HepG2 (cell line): ENCODE data around the gene NFKBIL1. TPM values are rescaled to one million over a fixed set of nuclear protein-coding genes. Genes with fewer than 3 reads are reported as not detected.
A peak's percentile ranks its signal among the peaks of the same experiment; 100 is the strongest.

Experiments used
- AGO1 ChIP-seq: fragments of 200-400 bp; formaldehyde crosslinking; IDR thresholded peaks from 2 replicates; pipeline ENCODE4 v1.6.1; 2017; ENCODE audit warnings: mild to moderate bottlenecking, low read depth, low read length, moderate library complexity; ENCODE audit not compliant: poor library complexity, severe bottlenecking
- CREM ChIP-seq, 2 experiments: sonication (generic) in 1 of 2; formaldehyde crosslinking in 1 of 2; IDR thresholded peaks; 2 replicates each; pipeline versions ENCODE4 v1.4.0 to v1.6.1; 2016 to 2020; ENCODE audit warnings: antibody characterized with exemption in 1 of 2, mild to moderate bottlenecking in 1 of 2, missing genetic modification reagents in 1 of 2
- MIER3 ChIP-seq: IDR thresholded peaks from 2 replicates; pipeline ENCODE4 v1.6.1; 2016; ENCODE audit warnings: missing compliant biosample characterization, borderline replicate concordance
- MYC ChIP-seq: sonication (generic); formaldehyde crosslinking; IDR thresholded peaks from 2 replicates; pipeline ENCODE4 v1.9.0; 2021; ENCODE audit warnings: missing genetic modification reagents, borderline replicate concordance
- NFE2 ChIP-seq: sonication (generic); formaldehyde crosslinking; IDR thresholded peaks from 2 replicates; pipeline ENCODE4 v1.4.0; 2020; ENCODE audit warnings: missing genetic modification reagents
- NRL ChIP-seq: sonication (generic); formaldehyde crosslinking; IDR thresholded peaks from 2 replicates; pipeline ENCODE4 v1.5.0; 2020; ENCODE audit warnings: missing genetic modification reagents, mild to moderate bottlenecking, moderate library complexity, borderline replicate concordance
- POLR2AphosphoS5 ChIP-seq: IDR thresholded peaks from 2 replicates; pipeline ENCODE4 v1.6.1; 2012; ENCODE audit warnings: low read depth, low read length
- POLR2G ChIP-seq: fragments of 200-400 bp; formaldehyde crosslinking; IDR thresholded peaks from 2 replicates; pipeline ENCODE4 v1.6.1; 2018; ENCODE audit warnings: mild to moderate bottlenecking, low read depth, low read length, moderate library complexity
- PRDM10 ChIP-seq: sonication (generic); formaldehyde crosslinking; IDR thresholded peaks from 2 replicates; pipeline ENCODE4 v1.4.0; 2020; ENCODE audit warnings: low read depth, missing genetic modification reagents
- SMAD3 ChIP-seq: sonication (generic); formaldehyde crosslinking; IDR thresholded peaks from 2 replicates; pipeline ENCODE4 v1.4.0; 2020; ENCODE audit warnings: missing genetic modification reagents
- SP140L ChIP-seq: sonication (generic); formaldehyde crosslinking; IDR thresholded peaks from 2 replicates; pipeline ENCODE4 v1.4.0; 2020; ENCODE audit warnings: missing genetic modification reagents, borderline replicate concordance
- SYNCRIP ChIP-seq: fragments of 200-400 bp; formaldehyde crosslinking; IDR thresholded peaks from 2 replicates; pipeline ENCODE4 v1.6.1; 2018; ENCODE audit warnings: mild to moderate bottlenecking, low read depth, low read length; ENCODE audit not compliant: insufficient read depth
- ZNF281 ChIP-seq: sonication (generic); formaldehyde crosslinking; IDR thresholded peaks from 2 replicates; pipeline ENCODE4 v1.4.0; 2020; ENCODE audit warnings: missing genetic modification reagents, borderline replicate concordance
- ZNF33A ChIP-seq: sonication (generic); formaldehyde crosslinking; IDR thresholded peaks from 2 replicates; pipeline ENCODE4 v1.5.1; 2020; ENCODE audit warnings: missing genetic modification reagents, mild to moderate bottlenecking, moderate library complexity, borderline replicate concordance
- ZNF383 ChIP-seq: sonication (generic); formaldehyde crosslinking; IDR thresholded peaks from 2 replicates; pipeline ENCODE4 v1.4.0; 2020; ENCODE audit warnings: missing genetic modification reagents, mild to moderate bottlenecking, borderline replicate concordance
- ZNF615 ChIP-seq: sonication (generic); formaldehyde crosslinking; IDR thresholded peaks from 2 replicates; pipeline ENCODE4 v1.5.0; 2020; ENCODE audit warnings: mild to moderate bottlenecking, missing genetic modification reagents, borderline replicate concordance
- ZNF678 ChIP-seq: sonication (generic); formaldehyde crosslinking; IDR thresholded peaks from 2 replicates; pipeline ENCODE4 v1.4.0; 2020; ENCODE audit warnings: mild to moderate bottlenecking, missing genetic modification reagents
- ZNF777 ChIP-seq: sonication (generic); formaldehyde crosslinking; IDR thresholded peaks from 2 replicates; pipeline ENCODE4 v1.4.0; 2020; ENCODE audit warnings: missing genetic modification reagents
- ZSCAN20 ChIP-seq: sonication (generic); formaldehyde crosslinking; IDR thresholded peaks from 2 replicates; pipeline ENCODE4 v1.4.0; 2020; ENCODE audit warnings: missing genetic modification reagents, mild to moderate bottlenecking, borderline replicate concordance
- polyA plus RNA-seq, 8 experiments: library from polyadenylated mRNA; depleted of rRNA in 3 of 8; stranded (reverse) in 7 of 8; unstranded in 1 of 8; fragments of >200 nt; fragmentation: Illumina TruSeq in 4 of 8; extraction: Trizol in 4 of 8; gene quantifications; 2 replicates each; pipeline versions ENCODE4 v1.2.1 to v1.2.3, GENCODE V29; 2011 to 2016; ENCODE audit warnings: low read depth in 4 of 8, missing spikeins in 1 of 8, mixed read lengths in 1 of 8; ENCODE audit not compliant: insufficient read depth in 1 of 8
- total RNA-seq, 5 experiments: library from RNA; depleted of rRNA; stranded (reverse); fragments of >200 nt; fragmentation: Illumina TruSeq; extraction: Trizol; gene quantifications; 2 replicates each; pipeline ENCODE4 v1.2.3, GENCODE V29; 2016; ENCODE audit warnings: low read depth in 1 of 5
- TF ChIP-seq, protein P1 (sequence below): sonication (generic); formaldehyde crosslinking; IDR thresholded peaks from 2 replicates; pipeline ENCODE4 v1.4.0; 2020; ENCODE audit warnings: missing genetic modification reagents

The NFKBIL1 gene
- total and polyA plus RNA-seq, 2 of the 13 experiments (the other 11 are each of a cell fraction or from before 2014, with no cell fraction given): 9.7 to 19.5 TPM

- TF ChIP-seq SYNCRIP: no peak
- TF ChIP-seq SP140L (CRISPR knock-in tag): no peak
- TF ChIP-seq ZNF777 (CRISPR knock-in tag): peak; percentile 57; the same call in 1 of the 2 replicates
- no peak for TF ChIP-seq ZNF383 (CRISPR knock-in tag)
- TF ChIP-seq ZNF678 (CRISPR knock-in tag): 0 out of 2 replicates have a peak, but pooled peaks have one; percentile 8
- peak; percentile 93 for TF ChIP-seq NRL (CRISPR knock-in tag)
- TF ChIP-seq SMAD3 (CRISPR knock-in tag): no peak; the same call in 1 of the 2 replicates
- peak; percentile 97 for TF ChIP-seq POLR2AphosphoS5
- peak; percentile 58; the same call in 1 of the 2 replicates for TF ChIP-seq PRDM10
- TF ChIP-seq POLR2G: peak; percentile 97
- peak; percentile 81; the same call in 1 of the 2 replicates for TF ChIP-seq ZNF615
- peak; percentile 46; the same call in 1 of the 2 replicates for TF ChIP-seq ZNF281 (CRISPR knock-in tag)
- TF ChIP-seq, protein P1, sequence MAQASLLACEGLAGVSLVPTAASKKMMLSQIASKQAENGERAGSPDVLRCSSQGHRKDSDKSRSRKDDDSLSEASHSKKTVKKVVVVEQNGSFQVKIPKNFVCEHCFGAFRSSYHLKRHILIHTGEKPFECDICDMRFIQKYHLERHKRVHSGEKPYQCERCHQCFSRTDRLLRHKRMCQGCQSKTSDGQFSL (CRISPR knock-in tag): peak; percentile 68; the same call in 1 of the 2 replicates
- TF ChIP-seq CREM (IDR thresholded peaks at IDR 0.05): peak; percentile 89
- TF ChIP-seq CREM (CRISPR knock-in tag; IDR thresholded peaks at IDR 0.05): no peak
- TF ChIP-seq MIER3 (CRISPR knock-in tag): no peak; the same call in 1 of the 2 replicates
- TF ChIP-seq AGO1: no peak
- no peak for TF ChIP-seq NFE2 (CRISPR knock-in tag)
- TF ChIP-seq ZSCAN20 (CRISPR knock-in tag): 0 out of 2 replicates have a peak, but pooled peaks have one; percentile 67
- TF ChIP-seq MYC (CRISPR knock-in tag): peak; percentile 97
- peak; percentile 77; the same call in 1 of the 2 replicates for TF ChIP-seq ZNF33A
Measured at GRCh38 chr6:31541658-31542521, 5.5 kb upstream of the NFKBIL1 start, which contains the start of gene DDX39B (continued).
